GM12873 (cell line): ENCODE results near the gene ULK2.

Source experiments
- TF ChIP-seq, protein P1 (sequence below): IDR thresholded peaks from 2 replicates; pipeline ENCODE4 v1.5.1; 2012; ENCODE audit warnings: low read depth, mild to moderate bottlenecking, moderate library complexity, low read length, control low read depth; ENCODE audit not compliant: insufficient read depth; ENCODE audit errors: missing control alignments

ULK2 gene

DNA sequence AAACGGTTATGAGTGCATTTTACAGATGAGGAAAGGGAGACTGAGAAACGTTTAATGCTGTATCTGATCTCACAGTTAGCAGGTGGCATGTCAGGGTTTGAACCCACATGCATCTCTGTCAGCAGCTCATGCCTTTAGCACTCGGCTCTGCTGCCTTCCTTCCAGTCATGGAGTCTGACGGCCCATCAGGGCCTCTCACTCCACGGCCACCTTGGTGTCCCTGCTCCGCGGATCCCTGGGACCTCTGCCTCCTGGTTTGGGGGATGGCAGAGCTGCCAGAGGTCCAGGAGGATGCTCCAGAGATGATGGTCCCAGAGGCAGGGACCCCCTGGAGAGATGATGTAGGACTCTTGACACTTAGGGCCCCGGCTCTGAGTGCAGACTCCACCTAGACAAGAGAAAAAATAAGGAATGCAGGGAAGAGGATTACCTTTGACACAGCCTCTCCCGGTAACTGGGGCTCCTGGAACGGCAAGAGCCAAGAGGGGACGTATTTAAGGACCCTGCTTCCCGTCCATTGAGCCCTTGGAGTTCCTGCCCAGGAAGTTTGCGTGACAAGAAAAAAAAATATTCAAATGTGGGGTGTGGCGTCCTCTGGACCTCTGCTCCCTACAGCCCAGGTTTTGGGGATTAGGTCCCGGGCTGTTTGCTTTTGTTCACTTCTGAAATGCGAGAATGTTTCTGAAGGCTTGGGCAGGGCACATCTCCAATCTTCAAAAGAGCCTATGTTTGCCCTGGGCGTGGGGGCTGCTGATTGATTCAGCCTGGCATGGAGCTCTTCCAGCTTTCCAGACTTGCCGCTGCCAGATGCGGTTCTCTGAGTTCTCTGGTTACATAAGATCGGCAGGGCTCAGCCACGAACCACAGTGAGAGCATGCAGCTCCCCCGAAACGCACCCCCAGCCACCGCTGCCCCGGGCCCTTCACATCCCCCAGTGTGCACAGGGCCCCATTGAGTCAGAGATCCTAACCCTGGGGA lies 119.6 kb downstream of the ULK2 start, which contains the start of gene ALDH3A1:
Gene ALDH3A1, minus strand, starts transcription at position 470 of the 978 bp plus-strand sequence. CDS start 3,169 bp downstream, outside the sequence.
- TF ChIP-seq, protein P1, sequence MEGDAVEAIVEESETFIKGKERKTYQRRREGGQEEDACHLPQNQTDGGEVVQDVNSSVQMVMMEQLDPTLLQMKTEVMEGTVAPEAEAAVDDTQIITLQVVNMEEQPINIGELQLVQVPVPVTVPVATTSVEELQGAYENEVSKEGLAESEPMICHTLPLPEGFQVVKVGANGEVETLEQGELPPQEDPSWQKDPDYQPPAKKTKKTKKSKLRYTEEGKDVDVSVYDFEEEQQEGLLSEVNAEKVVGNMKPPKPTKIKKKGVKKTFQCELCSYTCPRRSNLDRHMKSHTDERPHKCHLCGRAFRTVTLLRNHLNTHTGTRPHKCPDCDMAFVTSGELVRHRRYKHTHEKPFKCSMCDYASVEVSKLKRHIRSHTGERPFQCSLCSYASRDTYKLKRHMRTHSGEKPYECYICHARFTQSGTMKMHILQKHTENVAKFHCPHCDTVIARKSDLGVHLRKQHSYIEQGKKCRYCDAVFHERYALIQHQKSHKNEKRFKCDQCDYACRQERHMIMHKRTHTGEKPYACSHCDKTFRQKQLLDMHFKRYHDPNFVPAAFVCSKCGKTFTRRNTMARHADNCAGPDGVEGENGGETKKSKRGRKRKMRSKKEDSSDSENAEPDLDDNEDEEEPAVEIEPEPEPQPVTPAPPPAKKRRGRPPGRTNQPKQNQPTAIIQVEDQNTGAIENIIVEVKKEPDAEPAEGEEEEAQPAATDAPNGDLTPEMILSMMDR = no peak

DNA sequence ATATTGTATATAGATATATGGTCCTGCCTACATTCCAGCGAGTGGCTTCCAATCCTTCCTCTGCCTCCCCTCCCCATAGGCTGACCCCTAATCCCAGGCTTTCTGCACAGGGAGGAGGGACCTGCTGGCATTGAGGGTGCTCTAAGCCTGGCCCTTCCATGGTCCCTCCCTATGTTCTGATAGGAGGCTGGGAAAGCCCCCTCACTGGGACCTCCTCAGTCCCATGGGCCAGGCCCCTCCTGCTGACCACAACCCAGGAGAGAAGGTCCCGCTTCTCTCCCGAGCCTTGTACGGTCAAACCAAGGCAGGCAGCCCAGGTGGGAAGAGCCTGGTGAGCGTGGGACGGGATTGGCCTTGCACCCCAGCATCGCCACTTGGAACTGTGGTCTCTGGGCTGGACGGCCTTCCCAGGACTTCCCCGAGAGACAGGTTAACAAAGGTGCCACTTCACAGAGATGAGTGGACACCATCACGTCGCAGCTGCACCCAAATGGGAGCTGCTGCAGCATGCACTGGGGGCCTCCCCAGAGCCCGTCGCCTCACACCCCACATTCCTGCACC lies 120.5 kb downstream of the ULK2 start:
- TF ChIP-seq, protein P1 = no peak

DNA sequence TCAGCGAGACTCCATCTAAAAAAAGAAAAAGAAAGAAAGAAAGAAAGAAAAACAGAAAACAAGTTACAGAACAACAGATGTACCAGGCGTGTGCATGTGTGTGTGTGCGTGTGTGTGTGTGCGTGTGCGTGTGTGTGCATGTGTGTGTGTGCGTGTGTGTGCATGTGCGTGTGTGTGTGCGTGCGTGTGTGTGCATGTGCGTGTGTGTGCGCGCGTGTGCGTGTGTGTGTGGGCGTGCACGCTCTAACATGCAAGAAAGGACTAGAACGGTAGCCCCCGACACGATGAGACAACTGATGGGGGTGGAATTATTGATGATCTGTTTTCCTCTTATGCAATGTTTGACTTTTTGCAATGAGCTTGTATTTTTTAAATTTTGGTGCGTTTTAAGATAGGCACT lies 121.2 kb downstream of the ULK2 start:
- TF ChIP-seq, protein P1 = no peak

DNA sequence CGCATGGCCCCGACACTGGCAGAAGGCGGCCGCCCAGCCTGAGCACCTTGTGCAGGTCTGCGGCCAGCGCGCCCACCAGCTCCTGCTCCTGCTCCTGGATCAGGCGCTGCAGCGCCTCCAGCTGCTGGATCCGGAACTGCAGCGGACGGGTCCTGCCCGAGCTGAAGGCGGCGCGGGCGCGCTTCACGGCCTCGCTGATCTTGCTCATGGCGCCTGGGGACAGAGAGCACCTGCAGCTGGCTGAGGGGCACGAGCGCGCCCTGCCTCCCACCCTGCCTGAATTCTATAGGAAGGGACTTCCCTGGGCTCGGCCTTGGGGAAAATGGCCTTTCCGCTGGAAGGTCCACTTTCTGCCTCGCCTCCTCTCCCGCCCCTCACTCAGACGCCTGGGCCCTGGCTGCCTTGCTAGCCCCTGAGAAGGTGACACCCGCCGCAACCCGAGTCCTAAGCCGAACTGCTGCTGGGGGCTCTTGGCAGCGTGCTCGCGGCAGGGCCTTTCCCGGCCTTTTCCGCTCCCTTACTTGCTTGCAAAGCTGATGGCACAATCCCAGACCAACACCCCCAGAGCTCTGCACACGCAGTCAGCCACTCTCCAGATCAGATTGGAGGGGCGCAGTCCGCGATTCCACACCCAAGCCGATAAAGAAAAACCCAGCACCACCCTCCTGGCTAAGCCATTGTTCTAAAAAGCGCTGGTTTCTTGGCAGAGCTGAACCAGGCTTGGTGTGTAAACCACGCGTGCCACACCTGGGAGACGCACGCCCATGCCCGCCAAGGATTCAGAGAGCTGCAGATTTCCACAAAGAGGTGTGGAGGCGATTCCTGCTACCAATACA lies 122.6 kb downstream of the ULK2 start:
- TF ChIP-seq, protein P1 = peak; percentile 96

DNA sequence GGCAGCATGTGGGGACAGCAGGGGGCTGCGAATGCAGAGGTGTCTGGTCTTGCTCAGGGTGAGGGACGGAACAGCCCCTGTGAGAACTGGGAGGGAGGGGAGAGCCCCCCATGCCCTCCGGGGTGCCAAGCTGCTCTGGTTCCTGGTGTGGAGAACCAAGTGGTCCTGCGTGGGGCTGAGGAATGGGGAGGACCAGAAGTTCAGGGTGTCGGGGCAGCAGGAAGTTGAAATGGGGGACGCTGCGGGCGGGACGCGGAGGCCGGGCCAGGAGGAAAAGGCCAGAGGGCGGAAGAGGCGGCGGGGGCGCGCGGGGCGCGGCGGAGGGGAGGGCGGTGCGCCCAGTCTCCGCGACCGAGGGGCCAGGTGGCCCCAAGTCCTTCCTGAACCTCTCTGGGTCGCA lies 123.2 kb downstream of the ULK2 start:
- TF ChIP-seq, protein P1 = no peak

DNA sequence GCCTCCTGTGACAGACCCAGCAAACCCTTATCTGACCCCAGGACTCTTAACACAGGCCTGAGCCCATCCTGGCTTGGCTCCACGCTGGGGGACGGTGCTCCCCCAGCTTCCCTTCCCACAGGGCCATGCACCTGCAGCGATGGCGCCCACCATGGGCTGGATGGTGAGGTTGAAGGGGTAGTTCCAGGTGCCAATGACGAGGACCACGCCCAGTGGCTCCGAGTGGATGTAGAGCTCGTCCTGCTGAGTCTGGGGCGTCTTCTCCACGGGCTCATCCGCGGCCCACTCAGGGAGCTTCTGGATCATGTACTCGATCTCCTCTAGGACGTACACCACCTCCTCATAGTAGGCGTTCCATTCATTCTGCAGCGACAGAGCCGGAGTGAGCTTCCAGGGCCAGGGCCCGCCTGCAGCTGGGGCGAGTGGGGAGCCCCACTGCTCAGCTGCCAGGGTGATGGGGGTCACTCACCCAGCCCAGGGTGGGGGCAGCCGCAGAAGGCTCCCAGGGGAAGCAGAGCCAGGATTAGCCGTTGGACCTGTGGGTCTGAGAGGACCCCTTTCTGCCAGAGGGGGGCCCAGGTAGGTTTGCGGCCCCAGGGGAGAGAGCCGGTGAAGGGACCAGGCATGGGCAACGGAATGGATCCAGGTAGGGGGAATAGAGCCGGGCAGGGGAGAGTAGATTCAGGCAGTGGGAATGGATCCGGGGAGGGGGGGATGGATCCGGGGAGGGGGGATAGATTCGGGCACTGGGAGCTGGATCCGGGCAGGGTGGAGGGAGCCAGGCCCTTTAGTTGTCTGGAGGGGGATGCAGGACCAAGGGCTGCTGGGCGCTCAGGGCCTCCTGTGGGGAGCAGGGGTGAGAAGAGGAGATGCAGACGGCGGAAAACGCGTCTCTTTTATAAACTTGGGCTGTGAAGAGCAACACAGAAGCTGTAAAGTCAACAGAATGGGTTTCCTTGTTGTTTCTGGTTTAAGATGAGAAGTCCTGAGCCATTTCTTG lies 124.3 kb downstream of the ULK2 start:
- TF ChIP-seq, protein P1 = no peak
